ENCODE measurements around the gene ERCC2. TPM values are rescaled to one million over a fixed set of nuclear protein-coding genes. Genes with fewer than 3 reads are reported as not detected.

ERCC2 gene
- total and polyA plus RNA-seq, 5 donors: 9.6 to 15.7 (median 11.5) TPM

DNA sequence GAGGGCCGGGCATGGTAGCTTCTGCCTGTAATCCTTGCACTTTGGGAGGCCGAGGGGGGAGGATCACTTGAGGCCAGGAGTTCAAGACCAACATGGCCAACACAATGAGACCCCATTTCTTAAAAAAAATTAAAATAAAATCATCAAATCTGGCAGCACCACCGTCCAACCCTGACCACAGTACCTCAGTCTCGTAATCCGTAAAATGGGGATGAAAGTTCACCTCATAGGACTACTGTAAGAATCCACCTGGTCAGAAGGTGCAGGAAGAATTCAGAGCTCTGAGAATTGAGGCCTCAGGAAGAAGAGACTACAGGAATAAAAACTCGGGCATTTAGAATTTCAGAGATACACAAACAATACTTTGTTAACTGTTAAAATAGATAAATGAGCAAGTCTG is 31.4 kb upstream of the ERCC2 start:
- WGBS: 93% methylated on average over 6 of the region's 6 CpGs

DNA sequence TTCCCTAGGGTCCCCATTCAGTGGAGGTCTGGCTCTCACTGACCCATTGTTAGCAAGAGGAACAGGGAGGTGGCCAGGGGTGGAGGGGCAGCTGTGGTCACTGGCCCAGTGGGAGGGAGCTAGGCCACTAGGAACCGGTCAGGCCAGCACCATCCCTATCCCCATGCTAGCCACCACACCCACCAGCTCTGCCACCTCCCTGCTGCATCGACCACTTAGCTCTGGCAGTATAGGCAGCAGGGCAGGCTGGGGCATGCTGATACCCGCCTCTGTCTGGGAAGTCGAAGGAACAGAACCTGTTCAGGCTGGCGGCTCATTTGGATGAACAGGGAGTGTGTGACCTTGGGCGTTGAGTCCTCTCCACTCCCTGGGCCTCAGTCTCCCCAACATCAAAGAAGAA is 29.8 kb upstream of the ERCC2 start:
- ATAC-seq: no peak
- no peak overlapping the region for H3K4me3 ChIP-seq (ENCODE audit: low read length)
- WGBS: 85% methylated on average over 6 of the region's 6 CpGs
- intact Hi-C loops (cut with DNase I): no loop called here
- H3K27me3 ChIP-seq (ENCODE audit: control insufficient read depth, insufficient read depth): no peaks in the 10 kb centered on the region
- H3K4me1 ChIP-seq (ENCODE audit: control insufficient read depth, insufficient read depth, low read length): no peaks in the 10 kb centered on the region
- peak overlapping the region; percentile 5 for H3K27ac ChIP-seq (ENCODE audit: low read length)
- no peaks in the 10 kb centered on the region for H3K9me3 ChIP-seq (ENCODE audit: control insufficient read depth, low read length)
- no peak for DNase-seq

More for the DNA sequence above, 31.4 kb upstream of the ERCC2 start:
- Histone ChIP-seq H3K4me3 (ENCODE audit: low read length) (no peak overlapping the region), H3K27me3 (ENCODE audit: control insufficient read depth, insufficient read depth) (no peaks in the 10 kb centered on the region), H3K9me3 (ENCODE audit: control insufficient read depth, low read length) (no peaks in the 10 kb centered on the region), H3K27ac (ENCODE audit: low read length) (no peak overlapping the region), H3K4me1 (ENCODE audit: control insufficient read depth, insufficient read depth, low read length) (no peaks in the 10 kb centered on the region)
- ATAC-seq: no peak
- no peak for DNase-seq
- intact Hi-C loops (cut with DNase I): no loop called here

DNA sequence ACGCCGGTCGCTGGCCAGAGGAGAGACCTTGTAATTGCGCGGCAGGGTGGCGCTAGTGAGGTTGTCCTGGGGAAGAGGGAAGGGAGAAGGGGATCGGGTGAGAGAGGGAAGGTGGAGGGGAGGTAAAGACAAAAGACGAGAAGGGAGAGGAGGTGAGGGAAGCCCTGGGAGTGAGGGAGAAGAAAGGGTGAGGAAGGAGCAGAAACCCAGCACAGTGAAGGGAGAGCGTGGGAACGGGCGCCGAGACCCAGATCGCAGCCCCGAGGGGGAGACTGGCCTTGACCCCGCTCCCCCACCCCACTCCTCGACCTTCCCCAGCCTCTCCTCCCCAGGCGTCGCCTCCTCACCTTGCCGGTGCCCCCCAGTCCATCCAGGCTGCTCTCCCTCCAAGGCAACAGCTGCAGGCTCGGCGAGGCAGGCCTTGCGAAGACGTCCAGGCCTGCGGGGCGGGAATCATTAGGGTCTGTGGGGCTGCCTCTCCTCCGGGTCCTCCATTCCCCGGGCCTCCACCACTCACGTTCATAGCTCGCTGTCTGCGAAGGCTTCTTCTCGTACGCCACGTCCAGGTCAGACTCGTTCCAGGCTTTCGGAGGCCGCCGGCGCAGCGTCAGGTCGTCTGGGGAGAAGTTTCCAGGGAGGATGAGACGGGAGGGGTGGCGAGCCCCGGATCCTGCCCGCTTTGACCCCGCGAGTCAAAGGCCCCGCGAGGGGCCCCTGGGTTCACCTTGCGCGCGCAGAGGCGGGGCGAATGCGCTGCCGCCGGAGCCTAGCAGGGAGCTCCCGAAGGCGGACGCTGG is 25.6 kb upstream of the ERCC2 start:
- no peak for DNase-seq
- Histone ChIP-seq H3K4me1 (ENCODE audit: control insufficient read depth, insufficient read depth, low read length) (no peaks in the 10 kb centered on the region), H3K27me3 (ENCODE audit: control insufficient read depth, insufficient read depth) (no peaks in the 10 kb centered on the region), H3K27ac (ENCODE audit: low read length) (no peak overlapping the region), H3K4me3 (ENCODE audit: low read length) (no peak overlapping the region), H3K9me3 (ENCODE audit: control insufficient read depth, low read length) (no peaks in the 10 kb centered on the region)
- WGBS: 72% methylated on average over 59 of the region's 59 CpGs
- no peak for ATAC-seq
- intact Hi-C loops (cut with DNase I): no loop called here

DNA sequence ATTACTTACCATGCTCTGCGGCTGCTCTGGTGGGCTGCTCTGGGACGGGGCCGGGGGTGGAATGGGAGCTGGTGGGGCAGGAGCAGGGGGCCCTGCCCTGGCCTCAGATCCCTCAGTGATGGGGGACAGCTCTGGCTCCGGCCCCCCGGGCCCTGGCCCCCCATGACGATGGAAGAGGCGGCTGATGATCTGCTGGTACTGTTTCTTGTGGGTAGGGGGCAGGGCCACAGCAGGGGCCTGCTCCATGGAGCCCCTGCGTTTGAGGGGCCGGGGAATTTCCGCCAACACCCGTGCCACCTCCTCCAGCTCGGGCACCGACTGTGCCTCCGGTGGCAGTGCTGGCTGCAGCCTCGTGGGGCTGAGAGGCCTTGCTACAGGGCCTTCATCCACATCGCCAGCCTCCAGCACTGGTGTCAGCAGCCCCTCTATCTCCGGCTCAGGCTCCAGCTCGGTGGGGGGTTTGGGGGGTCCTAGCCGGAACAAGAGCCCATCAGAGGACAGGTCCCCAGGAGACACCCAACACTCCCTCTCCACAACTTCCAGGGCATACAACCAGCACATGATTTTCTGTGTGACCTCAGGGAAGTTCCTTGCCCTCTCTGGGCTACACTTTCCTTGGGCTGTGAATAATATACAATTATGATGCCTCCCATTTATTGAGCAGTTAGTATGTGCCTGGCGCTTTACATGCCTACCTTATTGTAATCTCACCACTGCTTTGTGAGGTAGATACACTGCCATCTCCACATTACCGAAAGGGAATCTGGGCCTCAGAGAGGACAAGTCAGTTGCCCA is 21.7 kb upstream of the ERCC2 start:
- H3K27me3 ChIP-seq (ENCODE audit: control insufficient read depth, insufficient read depth): no peaks in the 10 kb centered on the region
- 92% methylated on average over 21 of the region's 21 CpGs for WGBS
- no peaks in the 10 kb centered on the region for H3K9me3 ChIP-seq (ENCODE audit: control insufficient read depth, low read length)
- ATAC-seq: peak; percentile 9 to 17
- no peak for DNase-seq
- H3K4me1 ChIP-seq (ENCODE audit: control insufficient read depth, insufficient read depth, low read length): no peaks in the 10 kb centered on the region
- intact Hi-C loops (cut with DNase I): no loop called here
- H3K4me3 ChIP-seq (ENCODE audit: low read length): no peak overlapping the region
- no peak overlapping the region for H3K27ac ChIP-seq (ENCODE audit: low read length)

DNA sequence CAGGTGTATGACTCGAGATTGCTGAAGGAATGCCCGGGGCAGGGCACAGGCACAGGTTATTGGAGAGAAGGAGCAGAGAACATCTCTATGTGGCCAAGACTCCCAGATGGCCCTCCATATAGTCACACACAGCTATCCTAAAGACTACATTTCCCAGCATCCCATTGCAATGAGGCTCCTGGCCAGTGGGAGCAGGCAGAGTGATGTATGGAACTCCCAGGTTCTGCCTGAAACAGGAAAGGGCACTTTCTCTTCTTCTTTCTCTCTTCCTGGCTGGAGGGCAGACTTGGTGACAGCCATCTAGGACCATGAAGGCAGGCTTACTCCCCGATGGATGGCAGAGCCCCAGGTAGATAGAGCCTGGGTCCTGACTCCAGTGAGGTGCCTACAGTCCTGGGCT is 21.0 kb upstream of the ERCC2 start:
- DNase-seq: no peak
- Histone ChIP-seq H3K27me3 (ENCODE audit: control insufficient read depth, insufficient read depth) (no peaks in the 10 kb centered on the region), H3K4me1 (ENCODE audit: control insufficient read depth, insufficient read depth, low read length) (no peaks in the 10 kb centered on the region), H3K9me3 (ENCODE audit: control insufficient read depth, low read length) (no peaks in the 10 kb centered on the region), H3K4me3 (ENCODE audit: low read length) (no peak overlapping the region), H3K27ac (ENCODE audit: low read length) (no peak overlapping the region)
- WGBS: 77% methylated on average over 3 of the region's 3 CpGs
- no peak for ATAC-seq
- intact Hi-C loops (cut with DNase I): no loop called here

DNA sequence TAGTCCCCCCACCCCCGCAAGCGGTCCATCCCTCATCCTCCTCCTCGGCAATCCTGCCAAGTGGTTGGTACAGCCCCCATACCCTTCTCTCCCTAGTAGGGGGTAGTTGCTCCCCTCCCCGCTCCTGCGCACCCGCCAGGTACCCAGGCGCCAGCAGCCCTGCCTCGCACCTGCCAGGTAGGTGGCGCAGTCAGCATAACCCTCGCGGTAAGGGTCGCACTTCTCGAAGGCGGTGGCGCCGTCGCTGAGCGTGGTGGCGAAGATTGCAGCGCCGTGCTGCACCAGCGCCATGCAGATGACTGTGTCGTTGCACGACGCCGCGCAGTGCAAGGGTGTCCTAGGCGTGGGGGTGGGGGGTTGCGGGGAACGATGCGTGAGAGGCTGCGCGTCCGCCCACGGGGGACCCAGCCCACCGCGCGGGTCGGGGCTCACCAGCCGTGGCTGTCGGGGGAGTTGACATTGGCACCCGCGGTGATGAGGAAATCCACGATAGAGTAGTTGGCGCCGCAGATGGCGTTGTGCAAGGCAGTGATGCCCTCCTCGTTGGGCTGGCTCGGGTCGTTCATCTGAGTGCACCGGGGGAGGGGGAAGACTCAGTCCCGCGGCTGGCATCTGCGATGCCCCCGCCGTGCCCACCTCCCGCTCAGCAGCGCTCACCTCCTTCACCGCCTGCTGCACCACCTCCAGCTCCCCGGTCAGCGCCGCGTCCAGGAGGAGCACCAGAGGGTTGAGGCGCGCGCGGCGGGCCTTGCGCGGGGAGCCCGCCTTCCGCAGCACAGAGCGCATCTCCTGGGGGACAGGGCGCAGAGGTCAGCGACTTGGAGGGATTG is 15.2 kb upstream of the ERCC2 start:
- Histone ChIP-seq H3K4me1 (ENCODE audit: control insufficient read depth, insufficient read depth, low read length) (no peaks in the 10 kb centered on the region), H3K4me3 (ENCODE audit: low read length) (no peak overlapping the region), H3K9me3 (ENCODE audit: control insufficient read depth, low read length) (no peaks in the 10 kb centered on the region), H3K27ac (ENCODE audit: low read length) (no peak overlapping the region), H3K27me3 (ENCODE audit: control insufficient read depth, insufficient read depth) (no peaks in the 10 kb centered on the region)
- intact Hi-C loops (cut with DNase I): no loop called here
- no peak for DNase-seq
- peak; percentile 59 to 60 for ATAC-seq
- 8% methylated on average over 75 of the region's 75 CpGs for whole genome bisulfite sequencing

DNA sequence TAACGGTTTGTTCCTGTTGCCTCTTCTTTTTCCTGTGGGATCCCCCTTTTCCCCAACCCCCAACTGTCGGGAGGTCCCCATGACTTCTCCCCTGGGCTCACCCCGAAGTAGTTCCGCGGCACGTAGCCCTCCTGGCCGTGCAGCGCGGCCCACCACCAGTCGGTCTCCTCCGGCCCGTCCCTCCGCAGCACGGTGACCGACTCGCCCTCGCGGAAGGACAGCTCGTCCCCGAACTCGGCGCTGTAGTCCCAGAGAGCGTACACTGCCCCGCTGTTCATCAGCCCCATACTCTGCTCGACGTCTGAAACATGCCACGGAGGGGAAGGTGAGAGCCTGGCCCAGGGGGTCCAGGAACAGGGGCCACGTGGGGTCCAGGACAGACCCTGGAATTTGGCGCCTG is 12.1 kb upstream of the ERCC2 start:
- no peaks in the 10 kb centered on the region for H3K9me3 ChIP-seq (ENCODE audit: control insufficient read depth, low read length)
- 85% methylated on average over 29 of the region's 29 CpGs for WGBS
- intact Hi-C loops (cut with DNase I): no loop called here
- peak in 1 of 2 donors; percentile 16 for ATAC-seq
- no peaks in the 10 kb centered on the region for H3K27me3 ChIP-seq (ENCODE audit: control insufficient read depth, insufficient read depth)
- no peaks in the 10 kb centered on the region for H3K4me1 ChIP-seq (ENCODE audit: control insufficient read depth, insufficient read depth, low read length)
- no peak overlapping the region for H3K27ac ChIP-seq (ENCODE audit: low read length)
- H3K4me3 ChIP-seq (ENCODE audit: low read length): no peak overlapping the region
- no peak for DNase-seq

DNA sequence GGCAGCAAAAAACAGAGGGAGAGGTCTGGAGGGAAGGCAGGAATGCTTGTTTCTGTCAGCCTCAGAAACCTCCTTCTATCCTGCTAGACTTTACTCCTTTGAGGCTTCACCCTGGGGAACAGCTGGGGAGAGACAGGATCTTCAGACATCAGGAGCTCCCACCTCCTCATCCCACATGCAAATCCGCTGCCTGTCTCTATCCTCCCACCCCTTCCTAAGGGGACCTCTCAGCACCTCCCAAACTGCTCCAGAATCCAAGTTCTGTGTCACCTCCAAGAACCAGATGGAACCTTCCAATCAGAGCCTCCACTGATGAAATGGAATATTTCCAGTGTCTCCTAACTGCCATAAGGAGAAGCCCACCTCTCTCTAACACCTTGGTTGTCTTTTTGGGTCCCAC is 9.7 kb upstream of the ERCC2 start:
- no peak for ATAC-seq

DNA sequence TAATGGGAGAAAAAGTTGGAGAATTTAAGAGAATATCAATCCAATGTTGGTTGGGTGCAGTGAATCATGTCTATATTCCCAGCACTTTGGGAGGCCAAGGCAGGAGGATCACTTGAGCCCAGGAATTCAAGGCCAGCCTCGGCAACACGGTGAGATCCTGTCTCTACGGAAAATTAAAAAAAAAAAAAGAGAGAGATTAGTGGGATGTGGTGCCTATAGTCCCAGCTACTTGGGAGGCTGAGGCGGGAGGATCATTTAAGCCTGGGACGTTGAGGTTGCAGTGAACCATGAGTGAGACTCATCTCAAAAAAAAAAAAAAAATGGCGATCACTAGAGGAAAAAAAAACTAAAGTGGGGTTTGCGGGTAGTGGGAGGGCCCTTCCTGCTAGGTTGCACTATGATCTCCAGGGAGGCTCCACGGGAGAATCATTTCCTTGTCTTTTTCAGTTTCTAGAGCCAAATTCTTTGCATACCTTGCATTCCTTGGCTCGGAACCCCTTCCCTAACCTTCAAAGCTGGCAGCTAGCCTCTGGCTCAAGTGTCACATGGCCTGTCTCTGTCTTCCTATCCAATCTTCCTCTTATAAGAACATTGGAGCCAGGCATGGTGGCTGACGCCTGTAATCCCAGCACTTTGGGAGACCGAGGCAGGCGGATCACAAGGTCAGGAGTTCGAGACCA is 5.8 kb upstream of the ERCC2 start:
- peak in 2 of 3 donors; percentile 44 to 70 for DNase-seq
- H3K9me3 ChIP-seq (ENCODE audit: control insufficient read depth, low read length): no peaks in the 10 kb centered on the region
- peak; percentile 67 to 69 for ATAC-seq
- no peaks in the 10 kb centered on the region for H3K27me3 ChIP-seq (ENCODE audit: control insufficient read depth, insufficient read depth)
- no peak overlapping the region for H3K27ac ChIP-seq (ENCODE audit: low read length)
- no peaks in the 10 kb centered on the region for H3K4me1 ChIP-seq (ENCODE audit: control insufficient read depth, insufficient read depth, low read length)
- intact Hi-C loops (cut with DNase I): no loop called here
- H3K4me3 ChIP-seq (ENCODE audit: low read length): no peak overlapping the region
- 24% methylated on average over 13 of the region's 13 CpGs for WGBS

More for the DNA sequence above, 9.7 kb upstream of the ERCC2 start:
- no peak for DNase-seq
- Histone ChIP-seq H3K27me3 (ENCODE audit: control insufficient read depth, insufficient read depth) (no peaks in the 10 kb centered on the region), H3K4me1 (ENCODE audit: control insufficient read depth, insufficient read depth, low read length) (no peaks in the 10 kb centered on the region), H3K4me3 (ENCODE audit: low read length) (no peak overlapping the region), H3K9me3 (ENCODE audit: control insufficient read depth, low read length) (no peaks in the 10 kb centered on the region), H3K27ac (ENCODE audit: low read length) (no peak overlapping the region)
- intact Hi-C loops (cut with DNase I): no loop called here
- 79% methylated on average over 1 of the region's 1 CpG for WGBS

DNA sequence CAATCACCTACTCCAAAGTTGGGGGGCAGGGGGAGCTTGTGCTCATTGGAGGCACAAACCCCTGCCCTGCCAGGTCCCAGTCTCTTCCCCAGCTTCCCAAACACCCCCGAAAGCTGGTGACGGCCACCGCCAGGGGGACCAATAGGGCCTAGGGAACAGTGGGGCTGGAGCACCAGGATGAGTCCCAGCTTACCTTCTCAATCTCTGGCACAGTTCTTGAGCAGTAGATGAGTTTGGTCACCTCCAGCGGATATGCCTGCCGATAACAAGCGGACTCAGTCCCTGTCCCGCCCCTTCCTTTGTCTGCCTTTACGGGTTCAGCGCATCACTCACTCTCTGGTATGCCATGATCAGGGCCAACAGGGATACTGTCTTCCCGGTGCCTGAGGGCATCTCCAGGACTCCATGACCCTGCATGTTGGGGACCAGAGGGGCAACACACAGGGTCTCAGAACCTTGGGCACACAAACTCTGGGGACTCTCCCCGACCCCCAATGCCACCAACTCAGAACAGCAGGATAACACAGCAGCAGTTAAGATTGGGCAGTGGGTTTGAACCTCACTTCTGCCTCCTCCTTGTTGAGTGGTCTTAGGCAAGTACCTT is 1.5 kb downstream of the ERCC2 start:
- Histone ChIP-seq H3K27me3 (ENCODE audit: control insufficient read depth, insufficient read depth) (no peaks in the 10 kb centered on the region), H3K9me3 (ENCODE audit: control insufficient read depth, low read length) (no peaks in the 10 kb centered on the region), H3K27ac (ENCODE audit: low read length) (no peak overlapping the region), H3K4me3 (ENCODE audit: low read length) (no peak overlapping the region), H3K4me1 (ENCODE audit: control insufficient read depth, insufficient read depth, low read length) (no peaks in the 10 kb centered on the region)
- intact Hi-C loops (cut with DNase I): no loop called here
- 85% methylated on average over 11 of the region's 11 CpGs for WGBS
- DNase-seq (no peak), ATAC-seq (no peak)
